CD14-positive monocyte (primary cell): ENCODE measurements around the gene ADAMTS17. TPM values are rescaled to one million over a fixed set of nuclear protein-coding genes. Genes with fewer than 3 reads are reported as not detected.

Experiments used
- DNase-seq, 3 donors: peaks; one replicate each; pipeline ENCODE4 v3.0.0-alpha.2; 2011 to 2022
- H2AFZ ChIP-seq: 2 replicates; pipeline ENCODE4 v1.6.0; 2012; ENCODE audit warnings: mild to moderate bottlenecking, low read depth, low read length, inconsistent platforms; ENCODE audit not compliant: insufficient read depth, poor library complexity, severe bottlenecking
- H3K27ac ChIP-seq, 2 donors: 1 replicate in 1 of 2; 2 replicates in 1 of 2; pipeline ENCODE4 v1.5.1; 2012 to 2013; ENCODE audit warnings: low read length in 2 of 2, control low read depth in 1 of 2, inconsistent platforms in 1 of 2, low read depth in 1 of 2, mild to moderate bottlenecking in 1 of 2
- H3K27me3 ChIP-seq, 2 donors: one replicate each; pipeline versions ENCODE4 v1.6.0 to v1.6.1; 2011 to 2013; ENCODE audit warnings: low read length in 2 of 2; ENCODE audit not compliant: control insufficient read depth in 2 of 2, insufficient read depth in 2 of 2
- H3K36me3 ChIP-seq, 2 donors: replicated peaks in 1 of 2; 1 replicate in 1 of 2; 2 replicates in 1 of 2; pipeline versions ENCODE4 v1.5.1 to v1.6.1; 2012 to 2013; ENCODE audit warnings: low read length in 2 of 2, control low read depth in 1 of 2, inconsistent platforms in 1 of 2, mild to moderate bottlenecking in 1 of 2; ENCODE audit not compliant: insufficient read depth in 2 of 2, control insufficient read depth in 1 of 2
- H3K4me1 ChIP-seq, 2 donors: 1 replicate in 1 of 2; 2 replicates in 1 of 2; pipeline versions ENCODE4 v1.5.1 to v1.6.1; 2012 to 2013; ENCODE audit warnings: low read length in 2 of 2, control low read depth in 1 of 2, inconsistent platforms in 1 of 2, mild to moderate bottlenecking in 1 of 2, moderate library complexity in 1 of 2; ENCODE audit not compliant: insufficient read depth in 2 of 2, control insufficient read depth in 1 of 2
- H3K4me2 ChIP-seq: replicated peaks from 2 replicates; pipeline ENCODE3; 2012; ENCODE audit warnings: low read length, moderate library complexity, mild to moderate bottlenecking; ENCODE audit not compliant: poor library complexity, severe bottlenecking; ENCODE audit errors: extremely low read depth
- H3K4me3 ChIP-seq, 3 experiments: fragments of 200-600 bp in 1 of 3; sonication (generic) in 1 of 3; replicated peaks in 1 of 3; 1 replicate in 2 of 3; 2 replicates in 1 of 3; pipeline ENCODE4 v1.5.1; 2011 to 2013; ENCODE audit warnings: low read length in 3 of 3, mild to moderate bottlenecking in 3 of 3, control low read depth in 2 of 3, low read depth in 2 of 3, inconsistent platforms in 1 of 3, moderate library complexity in 1 of 3
- H3K79me2 ChIP-seq: 2 replicates; pipeline ENCODE4 v1.6.0; 2012; ENCODE audit warnings: mild to moderate bottlenecking, control low read depth, inconsistent platforms, low read length, moderate library complexity; ENCODE audit not compliant: insufficient read depth
- H3K9ac ChIP-seq: 2 replicates; pipeline ENCODE4 v1.6.0; 2017; ENCODE audit warnings: low read length, mild to moderate bottlenecking; ENCODE audit not compliant: insufficient read depth, poor library complexity, severe bottlenecking
- H3K9me3 ChIP-seq, 2 donors: replicated peaks in 1 of 2; 1 replicate in 1 of 2; 2 replicates in 1 of 2; pipeline versions ENCODE4 v1.5.1 to v1.6.1; 2012 to 2013; ENCODE audit warnings: low read length in 2 of 2, control low read depth in 1 of 2; ENCODE audit not compliant: control insufficient read depth in 1 of 2, insufficient read depth in 1 of 2
- H4K20me1 ChIP-seq: 2 replicates; pipeline ENCODE4 v1.6.0; 2012; ENCODE audit warnings: mild to moderate bottlenecking, low read length, control low read depth, moderate library complexity; ENCODE audit not compliant: insufficient read depth
- H3K27ac Mint-ChIP-seq, 7 donors: one replicate each; pipeline ENCODE4 v1.8.0; 2020; ENCODE audit warnings: mild to moderate bottlenecking in 7 of 7, mixed read lengths in 7 of 7, moderate library complexity in 6 of 7, inconsistent platforms in 2 of 7
- H3K27me3 Mint-ChIP-seq, 3 donors: one replicate each; pipeline ENCODE4 v1.8.0; 2021 to 2022; ENCODE audit warnings: low read depth in 3 of 3, mild to moderate bottlenecking in 3 of 3, mixed read lengths in 3 of 3, moderate library complexity in 3 of 3, inconsistent platforms in 1 of 3
- H3K36me3 Mint-ChIP-seq, 2 donors: one replicate each; pipeline ENCODE4 v1.8.0; 2020; ENCODE audit warnings: mixed read lengths in 2 of 2, inconsistent platforms in 1 of 2, mild to moderate bottlenecking in 1 of 2
- H3K4me1 Mint-ChIP-seq: one replicate; pipeline ENCODE4 v1.8.0; 2020; ENCODE audit warnings: mild to moderate bottlenecking, mixed read lengths
- H3K4me3 Mint-ChIP-seq, 2 donors: one replicate each; pipeline ENCODE4 v1.8.0; 2020; ENCODE audit warnings: mild to moderate bottlenecking in 2 of 2, mixed read lengths in 2 of 2, moderate library complexity in 1 of 2
- H3K9me3 Mint-ChIP-seq, 7 donors: one replicate each; pipeline ENCODE4 v1.8.0; 2020 to 2022; ENCODE audit warnings: mixed read lengths in 7 of 7, mild to moderate bottlenecking in 6 of 7, moderate library complexity in 6 of 7, inconsistent platforms in 2 of 7
- CTCF ChIP-seq: fragments of 200-600 bp; IDR thresholded peaks from one replicate; pipeline ENCODE4 v1.8.0; 2022; ENCODE audit warnings: antibody characterized with exemption, mild to moderate bottlenecking
- WGBS: methylation state at CpG from one replicate; pipeline ENCODE4 v1.1.5; 2013; ENCODE audit warnings: missing lambda C conversion rate; ENCODE audit not compliant: insufficient coverage; 5-methylcytosine and 5-hydroxymethylcytosine counted together
- intact Hi-C, 2 donors: fragments of 100-400 bp; cut with micrococcal nuclease; formaldehyde crosslinking; loops; one replicate each; pipeline versions ENCODE4 v1.15.0 to v1.15.1; 2023
- polyA plus RNA-seq, 3 donors: library from polyadenylated mRNA; depleted of rRNA in 1 of 3; unstranded in 2 of 3; stranded (reverse) in 1 of 3; fragments of 300-500 nt in 2 of 3; fragments of >200 nt in 1 of 3; fragmentation: Illumina TruSeq in 2 of 3; gene quantifications; 1 replicate in 2 of 3; 2 replicates in 1 of 3; pipeline ENCODE4 v1.2.3, GENCODE V29; 2012 to 2021

The ADAMTS17 gene
- polyA plus RNA-seq, 3 donors: 0.03 to 0.25 TPM; not detected in 1

GRCh38 chr15:100245487-100245820, 96.3 kb downstream of the ADAMTS17 start:
- Histone ChIP-seq H3K9me3 (peaks cover 9 to 29% of the 10 kb centered on the region in 2 donors), H3K4me1 (no peaks in the 10 kb centered on the region), H3K27me3 (no peaks in the 10 kb centered on the region), H3K9ac (no peak overlapping the region), H2AFZ (no peak overlapping the region), H3K4me2 (no peak overlapping the region), H3K27ac (no peak overlapping the region), H3K79me2 (no peaks in the 10 kb centered on the region), H3K36me3 (no peaks in the 10 kb centered on the region), H4K20me1 (no peaks in the 10 kb centered on the region), H3K4me3 (no peak overlapping the region)
- intact Hi-C loops: no loop called here
- H3K36me3 Mint-ChIP-seq: no peaks in the 10 kb centered on the region
- no peak overlapping the region for H3K27ac Mint-ChIP-seq
- no peaks in the 10 kb centered on the region for H3K4me1 Mint-ChIP-seq
- H3K9me3 Mint-ChIP-seq: peaks cover 11 to 48% (median 17%) of the 10 kb centered on the region in 7 donors
- no peak overlapping the region for H3K4me3 Mint-ChIP-seq
- TF ChIP-seq CTCF: no peak
- H3K27me3 Mint-ChIP-seq: peaks cover 1 to 6% (median 2%) of the 10 kb centered on the region in 3 donors
- 100% methylated on average over 1 of the region's 2 CpGs for WGBS
- no peak for DNase-seq

GRCh38 chr15:100244796-100245486, 96.8 kb downstream of the ADAMTS17 start:
- Mint-ChIP-seq H3K36me3 (no peaks in the 10 kb centered on the region), H3K4me1 (no peaks in the 10 kb centered on the region), H3K4me3 (no peak overlapping the region), H3K9me3 (peaks cover 11 to 50% (median 17%) of the 10 kb centered on the region in 7 donors), H3K27me3 (peaks cover 1 to 6% (median 2%) of the 10 kb centered on the region in 3 donors), H3K27ac (peak overlapping the region in 1 of 7 donors; percentile 3)
- H3K4me1 ChIP-seq: no peaks in the 10 kb centered on the region
- no peaks in the 10 kb centered on the region for H3K36me3 ChIP-seq
- no peak overlapping the region for H2AFZ ChIP-seq
- no peak overlapping the region for H3K4me2 ChIP-seq
- 87% methylated on average over 7 of the region's 10 CpGs for WGBS
- no peak overlapping the region for H3K9ac ChIP-seq
- no peaks in the 10 kb centered on the region for H3K79me2 ChIP-seq
- DNase-seq: no peak
- H3K4me3 ChIP-seq: no peak overlapping the region
- no peaks in the 10 kb centered on the region for H4K20me1 ChIP-seq
- no peak overlapping the region for H3K27ac ChIP-seq
- intact Hi-C loops: no loop called here
- TF ChIP-seq CTCF: no peak
- no peaks in the 10 kb centered on the region for H3K27me3 ChIP-seq
- peaks cover 9 to 29% of the 10 kb centered on the region in 2 donors for H3K9me3 ChIP-seq
